Gastroesophageal sphincter (tissue), 3 donors: ENCODE measurements around the gene KCNE5.

Source experiments
- CTCF ChIP-seq, 4 experiments: fragments of 200-600 bp in 2 of 4; fragments of 450-650 bp in 2 of 4; sonication (generic) in 1 of 4; IDR thresholded peaks; one replicate each; pipeline ENCODE4 v1.5.1; 2017 to 2019; ENCODE audit warnings: antibody characterized with exemption in 4 of 4, mild to moderate bottlenecking in 2 of 4, moderate library complexity in 2 of 4
- EP300 ChIP-seq: sonication (generic); formaldehyde crosslinking; IDR thresholded peaks from one replicate; pipeline ENCODE4 v1.6.1; 2017; ENCODE audit warnings: antibody characterized with exemption, mild to moderate bottlenecking

- TF ChIP-seq EP300 (no peak), CTCF (IDR thresholded peaks at IDR 0.05) (no peak)
Observed at GRCh38 chrX:109660435-109661143, 35.6 kb upstream of the KCNE5 start.
